GM06990 (cell line): ENCODE measurements around the gene KCNQ2.

ENCODE experiments used
- DNase-seq: peaks from one replicate; pipeline ENCODE4 v3.0.0-alpha.2; 2011; ENCODE audit not compliant: insufficient read length; ENCODE audit errors: extremely low read depth
- H3K27me3 ChIP-seq: replicated peaks from 2 replicates; pipeline ENCODE4 v1.6.0; 2011; ENCODE audit warnings: low read length; ENCODE audit not compliant: control insufficient read depth, insufficient read depth
- H3K36me3 ChIP-seq: 2 replicates; pipeline ENCODE4 v1.5.1; 2011; ENCODE audit warnings: low read length; ENCODE audit not compliant: control insufficient read depth, insufficient read depth
- H3K4me3 ChIP-seq: replicated peaks from 2 replicates; pipeline ENCODE4 v1.5.1; 2011; ENCODE audit warnings: low read depth, mild to moderate bottlenecking, control low read depth, low read length
- TF ChIP-seq, protein P1 (sequence below): IDR thresholded peaks from 2 replicates; pipeline ENCODE4 v1.5.1; 2011; ENCODE audit warnings: low read length, control low read depth, mild to moderate bottlenecking, inconsistent platforms; ENCODE audit not compliant: insufficient read depth, poor library complexity, severe bottlenecking

KCNQ2 gene

DNA sequence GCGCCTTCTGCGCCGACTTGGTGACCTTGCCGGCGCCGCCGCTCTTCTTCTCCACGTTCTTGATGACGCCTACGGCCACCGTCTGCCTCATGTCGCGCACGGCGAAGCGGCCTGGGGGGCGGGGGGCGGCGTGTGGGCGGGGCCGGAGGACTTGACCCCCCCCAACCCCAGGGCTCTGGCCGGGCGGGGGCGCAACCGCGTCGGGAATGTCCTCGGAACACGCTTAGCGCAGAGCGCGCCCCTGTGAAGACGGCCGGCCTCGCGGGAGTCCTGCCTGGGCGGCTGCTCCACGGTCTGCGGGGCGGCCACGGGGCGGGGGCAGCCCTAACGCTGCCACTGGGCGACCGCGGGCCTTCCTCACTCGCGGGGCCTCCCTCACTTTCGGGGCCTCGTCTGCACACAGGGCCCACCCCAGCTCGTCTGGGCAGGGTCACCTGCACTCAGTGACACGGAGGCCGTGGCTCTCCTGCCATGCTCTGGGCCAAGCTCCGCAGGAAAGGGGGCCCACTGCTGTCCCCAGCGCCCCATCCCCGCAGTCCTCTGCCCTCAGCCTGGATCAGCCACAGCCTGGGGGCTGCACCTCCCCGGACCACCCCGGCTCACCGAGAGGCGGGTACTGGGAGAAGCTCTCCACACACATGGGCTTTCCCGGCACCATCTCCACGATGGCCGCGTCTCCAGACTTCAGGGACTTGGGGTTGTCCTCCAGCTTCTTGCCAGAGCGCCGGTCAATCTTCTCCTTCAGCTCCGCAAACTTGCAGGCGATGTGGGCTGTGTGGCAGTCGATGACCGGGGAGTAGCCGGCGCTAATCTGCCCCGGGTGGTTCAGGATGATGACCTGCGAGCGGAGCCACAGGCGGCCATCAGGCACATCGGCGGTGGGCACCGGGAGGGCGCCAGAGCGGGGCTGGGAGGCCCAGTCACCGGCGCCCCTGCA, 16.1 kb upstream of the KCNQ2 start:
- no peaks in the 10 kb centered on the region for H3K36me3 ChIP-seq
- no peak overlapping the region for H3K4me3 ChIP-seq
- TF ChIP-seq, protein P1, sequence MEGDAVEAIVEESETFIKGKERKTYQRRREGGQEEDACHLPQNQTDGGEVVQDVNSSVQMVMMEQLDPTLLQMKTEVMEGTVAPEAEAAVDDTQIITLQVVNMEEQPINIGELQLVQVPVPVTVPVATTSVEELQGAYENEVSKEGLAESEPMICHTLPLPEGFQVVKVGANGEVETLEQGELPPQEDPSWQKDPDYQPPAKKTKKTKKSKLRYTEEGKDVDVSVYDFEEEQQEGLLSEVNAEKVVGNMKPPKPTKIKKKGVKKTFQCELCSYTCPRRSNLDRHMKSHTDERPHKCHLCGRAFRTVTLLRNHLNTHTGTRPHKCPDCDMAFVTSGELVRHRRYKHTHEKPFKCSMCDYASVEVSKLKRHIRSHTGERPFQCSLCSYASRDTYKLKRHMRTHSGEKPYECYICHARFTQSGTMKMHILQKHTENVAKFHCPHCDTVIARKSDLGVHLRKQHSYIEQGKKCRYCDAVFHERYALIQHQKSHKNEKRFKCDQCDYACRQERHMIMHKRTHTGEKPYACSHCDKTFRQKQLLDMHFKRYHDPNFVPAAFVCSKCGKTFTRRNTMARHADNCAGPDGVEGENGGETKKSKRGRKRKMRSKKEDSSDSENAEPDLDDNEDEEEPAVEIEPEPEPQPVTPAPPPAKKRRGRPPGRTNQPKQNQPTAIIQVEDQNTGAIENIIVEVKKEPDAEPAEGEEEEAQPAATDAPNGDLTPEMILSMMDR, result no peak
- no peak for DNase-seq
- H3K27me3 ChIP-seq, result no peaks in the 10 kb centered on the region; the same call in 1 of the 2 replicates

DNA sequence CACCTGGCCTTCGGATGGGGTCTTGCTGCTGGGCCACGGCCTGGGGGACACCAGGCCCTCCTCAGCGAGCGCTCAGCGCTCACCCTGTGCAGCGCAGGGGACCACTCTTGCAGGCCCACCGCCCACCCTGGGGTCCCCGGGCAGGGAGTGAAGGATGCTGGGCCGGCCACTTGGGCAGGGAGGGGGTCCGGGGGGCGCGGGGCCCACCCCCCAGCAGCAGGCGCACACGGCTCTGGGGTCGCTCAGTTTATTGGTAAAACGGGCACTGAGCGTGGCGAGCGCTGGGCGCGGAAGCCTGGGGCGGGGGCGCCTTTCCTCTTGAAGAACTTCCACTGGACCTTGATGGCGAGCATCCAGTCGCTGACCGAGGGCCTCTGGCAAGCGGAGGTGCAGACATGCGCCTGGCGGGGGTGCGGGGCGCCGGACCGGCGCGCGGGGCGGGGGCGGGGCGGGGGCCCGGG, 15.4 kb upstream of the KCNQ2 start:
- Histone ChIP-seq H3K4me3 (no peak overlapping the region), H3K27me3 (no peaks in the 10 kb centered on the region; the same call in 1 of the 2 replicates), H3K36me3 (no peaks in the 10 kb centered on the region)
- DNase-seq, result no peak
- TF ChIP-seq, protein P1, result no peak

DNA sequence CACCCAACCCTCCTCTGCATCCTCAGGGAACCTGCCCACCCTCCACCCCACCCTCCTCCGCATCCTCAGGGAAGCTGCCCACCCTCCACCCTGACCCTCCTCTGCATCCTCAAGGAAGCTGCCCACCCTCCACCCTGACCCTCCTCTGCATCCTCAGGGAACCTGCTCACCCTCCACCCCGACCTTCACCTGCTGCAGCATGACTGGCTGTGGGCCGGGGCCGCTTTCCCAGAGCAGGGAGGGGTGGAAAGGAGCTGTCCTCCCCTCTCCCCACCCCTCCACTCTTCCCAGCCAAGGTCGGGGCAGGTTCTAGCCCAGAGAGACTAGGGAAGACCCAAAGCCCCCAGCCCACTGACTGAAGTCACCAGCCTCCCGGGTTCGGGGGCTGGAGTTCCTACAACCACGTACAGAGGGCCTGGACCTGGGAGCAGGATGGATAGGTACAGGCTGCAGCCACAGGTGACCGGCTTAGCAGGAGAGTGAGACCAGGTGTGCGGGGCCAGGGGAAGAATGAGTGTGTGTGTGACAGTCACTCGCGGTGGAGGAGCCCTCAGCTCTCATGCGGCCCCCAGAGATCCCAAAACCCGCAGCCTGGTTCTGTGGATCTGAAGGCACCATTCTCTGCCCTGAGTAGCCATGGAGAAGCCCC, 14.8 kb upstream of the KCNQ2 start:
- TF ChIP-seq, protein P1, result no peak
- Histone ChIP-seq H3K36me3 (no peaks in the 10 kb centered on the region), H3K4me3 (no peak overlapping the region), H3K27me3 (no peaks in the 10 kb centered on the region; the same call in 1 of the 2 replicates)
- no peak for DNase-seq

DNA sequence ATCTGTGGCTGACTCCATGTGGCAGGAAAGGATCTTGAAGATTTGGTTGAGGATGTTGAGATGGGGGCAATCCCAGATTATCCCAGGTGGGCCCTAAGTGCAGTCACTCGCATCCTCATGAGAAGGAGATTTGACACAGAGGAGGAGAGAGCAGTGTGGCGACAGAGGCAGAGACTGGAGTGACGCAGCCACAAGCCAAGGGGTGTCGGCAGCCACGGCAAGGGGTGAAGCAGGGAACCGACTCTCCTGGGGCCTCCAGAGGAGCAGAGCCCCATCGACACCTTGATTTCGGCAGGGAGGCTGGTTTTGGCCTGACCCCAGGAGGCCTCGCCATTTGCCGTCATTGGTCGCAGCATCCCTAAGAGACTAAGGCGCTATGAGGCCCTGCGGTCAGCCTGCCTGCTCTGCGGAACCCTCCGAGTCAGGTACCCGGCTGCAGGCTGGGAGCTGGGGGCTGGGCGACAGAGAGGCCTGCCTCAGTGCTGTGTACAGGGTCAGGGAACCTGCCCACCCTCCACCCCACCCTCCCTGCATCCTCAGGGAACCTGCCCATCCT, 13.9 kb upstream of the KCNQ2 start:
- Histone ChIP-seq H3K36me3 (no peaks in the 10 kb centered on the region), H3K27me3 (no peaks in the 10 kb centered on the region; the same call in 1 of the 2 replicates), H3K4me3 (no peak overlapping the region)
- DNase-seq, result no peak
- TF ChIP-seq, protein P1, result no peak

DNA sequence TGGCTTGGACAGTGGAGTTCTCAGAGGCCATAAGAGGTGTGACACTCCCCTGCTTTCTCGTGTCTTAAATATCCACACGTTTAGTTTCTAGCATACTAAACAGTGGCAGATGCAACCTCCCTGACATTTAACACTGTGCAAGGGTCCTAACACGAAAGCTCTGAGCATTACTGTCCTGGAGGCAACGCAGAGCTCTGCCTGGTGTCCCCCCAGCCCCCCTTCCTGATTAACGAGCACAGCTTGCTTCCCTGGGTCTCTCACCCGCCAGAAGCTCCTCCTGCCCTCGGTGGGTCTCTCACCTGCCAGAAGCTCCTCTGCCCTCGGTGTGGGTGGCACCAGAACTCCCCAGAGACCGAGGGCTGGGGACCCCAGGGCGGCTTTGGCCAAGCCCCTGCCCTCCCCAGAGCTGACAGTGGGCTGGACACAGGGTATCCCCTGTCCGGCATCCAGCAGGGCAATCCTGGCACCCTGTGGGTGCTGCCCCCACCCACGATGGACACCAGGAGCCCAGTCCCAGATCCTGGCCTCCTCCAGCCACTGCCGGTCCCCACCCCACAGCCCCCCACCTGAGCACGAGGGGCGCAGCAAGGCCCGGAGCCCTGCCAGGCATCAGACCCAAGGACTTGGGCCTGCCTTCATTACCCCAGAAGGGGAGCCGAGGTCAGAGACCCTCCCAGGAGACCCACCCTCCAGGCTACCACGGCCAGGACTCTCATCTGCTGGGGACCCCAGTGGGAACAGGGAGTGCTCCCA, 12.4 kb upstream of the KCNQ2 start:
- H3K27me3 ChIP-seq, result no peaks in the 10 kb centered on the region; the same call in 1 of the 2 replicates
- TF ChIP-seq, protein P1, result no peak
- no peak overlapping the region for H3K4me3 ChIP-seq
- DNase-seq, result no peak
- no peaks in the 10 kb centered on the region for H3K36me3 ChIP-seq
